GM18511 (cell line): ENCODE measurements around the gene SIRT4.
"Not testable (repeated sequence)": the region's sequence is repeated elsewhere in the genome, so short reads cannot be mapped to it uniquely, and the experiment has no call there.

Experiments
- ATAC-seq: cut with Tn5 transposase; IDR thresholded peaks from one replicate; pipeline ENCODE4 v1.9.1; 2021; ENCODE audit warnings: mild to moderate bottlenecking, moderate library complexity; ENCODE audit not compliant: unreplicated experiment

The SIRT4 gene, protein sequence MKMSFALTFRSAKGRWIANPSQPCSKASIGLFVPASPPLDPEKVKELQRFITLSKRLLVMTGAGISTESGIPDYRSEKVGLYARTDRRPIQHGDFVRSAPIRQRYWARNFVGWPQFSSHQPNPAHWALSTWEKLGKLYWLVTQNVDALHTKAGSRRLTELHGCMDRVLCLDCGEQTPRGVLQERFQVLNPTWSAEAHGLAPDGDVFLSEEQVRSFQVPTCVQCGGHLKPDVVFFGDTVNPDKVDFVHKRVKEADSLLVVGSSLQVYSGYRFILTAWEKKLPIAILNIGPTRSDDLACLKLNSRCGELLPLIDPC

DNA sequence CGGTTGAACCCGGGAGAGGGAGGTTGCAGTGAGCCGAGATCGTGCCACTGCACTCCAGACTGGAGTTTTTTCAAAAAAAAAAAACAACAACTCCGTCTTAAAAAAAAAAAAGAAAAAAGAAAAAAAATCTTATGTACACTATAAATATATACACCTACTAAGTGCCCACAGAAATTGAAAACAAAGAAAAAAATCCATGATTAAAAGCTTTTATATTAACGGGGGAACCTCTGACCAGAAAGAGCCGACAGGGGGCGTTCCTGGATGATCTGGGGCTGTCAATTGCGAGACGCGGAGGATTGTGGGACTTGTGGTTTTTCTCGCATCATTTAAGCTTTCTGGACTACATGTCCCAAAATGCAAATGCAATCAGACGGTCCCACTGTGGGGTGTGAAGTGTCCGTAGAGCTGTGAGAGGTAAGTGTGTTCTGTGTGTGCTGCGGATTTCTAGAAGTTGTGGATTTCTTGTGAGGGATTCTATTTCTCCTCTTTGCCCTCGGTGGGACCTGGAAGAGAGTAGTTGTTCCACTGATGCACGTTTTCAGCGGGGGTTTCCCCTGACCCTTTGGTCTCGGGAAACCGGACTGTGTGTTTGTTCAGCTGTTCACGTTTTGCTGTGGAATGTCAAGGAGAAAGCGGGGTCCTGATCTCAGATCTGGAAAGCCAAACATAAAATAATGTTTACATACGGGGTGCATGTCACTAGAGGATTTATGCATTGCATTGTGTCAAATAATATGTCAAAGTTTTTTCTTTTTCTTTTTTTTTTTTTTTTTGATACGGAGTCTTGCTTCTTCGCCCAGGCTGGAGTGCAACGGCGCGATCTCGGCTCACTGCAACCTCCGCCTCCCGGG lies at the start of gene SIRT4:
SIRT4 (plus strand) TSS at position 360 of the 854 bp plus-strand sequence. CDS start 1,241 bp downstream, outside the sequence.
- peak; percentile 99 for ATAC-seq

DNA sequence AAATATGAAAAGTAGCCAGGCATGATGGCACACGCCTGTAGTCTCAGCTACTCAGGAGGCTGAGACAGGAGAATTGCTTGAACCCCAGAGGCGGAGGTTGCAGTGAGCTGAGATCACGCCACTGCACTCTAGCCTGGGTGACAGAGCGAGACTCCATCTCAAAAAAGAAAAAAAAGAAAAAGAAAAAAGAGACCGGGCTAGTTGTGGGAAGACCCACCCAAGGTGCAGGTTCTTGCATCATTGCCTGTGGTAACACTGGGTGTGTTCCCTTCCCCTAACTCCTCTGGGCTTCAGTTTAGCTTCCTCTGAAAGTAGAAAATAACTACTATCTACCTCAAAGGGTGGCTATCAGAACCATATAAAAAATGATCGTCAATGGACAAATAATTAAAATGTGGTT lies 48.8 kb upstream of the SIRT4 start:
- not testable (repeated sequence) for ATAC-seq

DNA sequence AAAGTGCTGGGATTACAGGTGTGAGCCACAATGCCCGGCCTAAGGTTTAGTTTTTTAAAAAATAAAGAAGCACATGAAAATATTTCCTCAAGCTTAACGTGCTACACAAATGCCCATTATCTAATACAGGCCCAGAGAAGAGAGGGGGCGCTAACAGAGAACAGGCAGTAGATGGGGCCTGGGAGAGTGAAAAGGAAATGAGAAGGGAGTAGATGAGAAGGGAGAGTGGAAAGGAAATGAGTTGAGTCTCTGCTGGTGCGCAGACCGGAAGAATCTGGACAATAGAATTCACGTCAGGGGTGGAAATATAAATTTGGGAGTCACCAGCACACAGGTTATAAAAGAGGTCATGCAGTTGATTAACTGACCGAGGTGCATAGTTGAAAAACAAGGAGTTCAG lies 47.3 kb upstream of the SIRT4 start:
- ATAC-seq, result no peak

DNA sequence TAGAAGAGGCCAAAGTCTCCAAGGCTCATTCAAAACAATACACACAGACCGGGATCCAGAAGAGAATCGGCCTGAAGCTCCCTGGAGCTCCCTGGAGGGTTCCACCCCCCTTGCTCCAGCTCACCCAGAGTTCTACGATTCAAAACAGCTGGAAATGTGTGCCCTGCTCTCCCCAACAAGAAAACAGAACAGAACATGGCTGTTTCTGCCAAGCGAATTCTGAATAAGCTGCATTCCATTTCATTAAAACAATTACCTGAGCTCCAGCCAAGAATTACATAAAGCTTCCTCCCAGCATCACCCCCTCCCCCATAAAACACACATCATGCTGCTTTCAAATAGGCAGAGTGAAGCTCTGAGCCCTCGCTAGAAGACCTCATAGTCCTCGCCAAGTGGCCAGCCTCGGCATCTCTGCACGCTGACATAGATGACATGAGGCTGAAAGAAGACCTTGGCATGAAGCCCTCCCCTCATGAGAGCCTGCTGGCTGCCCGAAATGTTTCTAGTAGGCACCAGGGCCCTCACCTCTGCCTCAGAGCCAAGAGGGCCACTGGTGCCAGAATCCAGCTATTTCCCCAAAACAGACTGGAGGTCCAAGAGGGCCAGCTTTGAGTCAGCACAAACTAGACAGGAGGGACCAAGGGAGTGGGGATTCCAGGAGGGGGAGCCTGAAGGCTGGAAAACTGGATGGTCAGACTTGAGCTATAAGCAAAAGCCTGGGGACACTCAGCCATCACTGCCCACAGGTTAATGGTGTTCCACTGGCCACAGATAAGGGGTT lies 44.9 kb upstream of the SIRT4 start:
- ATAC-seq, result no peak

DNA sequence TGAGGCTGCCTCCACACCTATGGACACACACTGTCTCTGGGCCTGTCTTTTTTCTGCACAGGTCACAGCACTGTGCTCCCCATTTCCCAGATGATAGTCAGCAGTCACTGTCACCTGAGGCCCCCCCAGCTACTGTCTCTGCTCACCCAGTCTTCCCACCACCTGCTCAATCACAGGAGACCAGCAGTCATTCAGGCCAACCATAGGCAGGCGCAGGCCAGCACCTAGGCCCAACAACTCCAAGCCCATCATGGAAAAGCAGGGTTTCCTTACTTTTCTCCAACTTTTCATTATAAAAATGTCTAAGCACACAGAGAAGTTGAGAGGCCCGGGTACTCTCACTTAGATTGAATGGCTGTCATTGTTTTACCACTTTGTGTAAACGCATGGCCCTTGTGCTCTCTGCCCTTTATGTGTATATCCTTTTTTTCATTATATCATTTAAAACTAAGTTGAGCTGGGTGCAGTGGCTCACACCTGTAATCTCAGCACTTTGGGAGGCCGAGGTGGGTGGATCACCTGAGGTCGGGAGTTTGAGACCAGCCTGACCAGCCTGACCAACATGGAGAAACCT lies 43.7 kb upstream of the SIRT4 start:
- no peak for ATAC-seq

DNA sequence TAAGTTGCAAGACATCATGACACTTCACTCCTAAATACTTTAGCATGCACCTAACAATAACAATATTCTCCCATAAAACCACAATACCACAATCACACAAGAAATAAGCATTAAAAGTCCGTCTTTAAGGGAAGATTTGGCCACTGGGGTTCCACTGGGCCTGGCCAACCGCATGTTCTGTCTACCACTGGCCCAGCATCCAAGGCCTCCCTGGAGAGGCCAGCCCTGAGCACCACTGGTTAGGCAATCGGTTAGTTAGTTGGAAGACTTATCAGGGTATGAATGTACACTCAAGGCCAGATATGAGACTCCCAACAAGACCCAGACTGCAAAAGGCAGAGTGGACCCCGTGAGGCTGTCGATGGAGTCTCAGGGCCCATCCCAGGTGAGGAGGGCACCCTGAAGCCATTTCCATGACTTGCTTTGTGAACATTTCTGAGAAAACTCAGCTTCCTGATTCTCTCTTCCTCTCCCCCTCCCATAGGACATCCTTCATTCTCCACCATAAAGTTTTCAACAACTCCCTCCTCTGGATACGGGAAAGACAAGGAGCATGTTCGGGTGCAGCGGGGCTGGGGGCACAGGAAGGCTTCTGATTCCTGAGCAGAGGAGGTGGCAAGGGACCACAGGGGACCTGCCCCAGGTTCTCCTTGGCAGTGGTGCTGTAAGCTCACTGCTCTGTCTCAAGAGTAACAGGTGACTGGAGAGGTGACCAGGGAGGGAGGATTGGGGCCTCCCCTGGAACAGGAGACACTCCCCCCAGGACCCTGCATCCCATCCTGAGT lies 42.5 kb upstream of the SIRT4 start:
- no peak for ATAC-seq

DNA sequence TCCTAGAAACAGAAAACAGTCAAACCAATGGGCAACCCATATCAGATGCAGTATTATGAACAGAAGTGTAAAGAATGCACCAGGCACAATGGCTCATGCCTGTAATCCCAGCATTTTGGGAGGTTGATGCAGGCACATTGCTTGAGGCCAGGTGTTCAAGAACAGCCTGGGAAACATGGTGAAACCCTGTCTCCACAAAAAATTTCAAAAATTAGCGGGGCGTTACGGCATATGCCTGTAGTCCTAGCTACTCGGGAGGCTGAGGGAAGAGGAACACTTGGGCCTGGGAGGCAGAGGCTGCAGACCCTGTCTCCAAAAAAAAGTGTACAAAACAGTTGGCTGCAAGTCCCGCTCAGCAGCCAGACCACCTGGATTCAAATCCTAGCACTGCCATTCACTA lies 41.5 kb upstream of the SIRT4 start:
- no peak for ATAC-seq

DNA sequence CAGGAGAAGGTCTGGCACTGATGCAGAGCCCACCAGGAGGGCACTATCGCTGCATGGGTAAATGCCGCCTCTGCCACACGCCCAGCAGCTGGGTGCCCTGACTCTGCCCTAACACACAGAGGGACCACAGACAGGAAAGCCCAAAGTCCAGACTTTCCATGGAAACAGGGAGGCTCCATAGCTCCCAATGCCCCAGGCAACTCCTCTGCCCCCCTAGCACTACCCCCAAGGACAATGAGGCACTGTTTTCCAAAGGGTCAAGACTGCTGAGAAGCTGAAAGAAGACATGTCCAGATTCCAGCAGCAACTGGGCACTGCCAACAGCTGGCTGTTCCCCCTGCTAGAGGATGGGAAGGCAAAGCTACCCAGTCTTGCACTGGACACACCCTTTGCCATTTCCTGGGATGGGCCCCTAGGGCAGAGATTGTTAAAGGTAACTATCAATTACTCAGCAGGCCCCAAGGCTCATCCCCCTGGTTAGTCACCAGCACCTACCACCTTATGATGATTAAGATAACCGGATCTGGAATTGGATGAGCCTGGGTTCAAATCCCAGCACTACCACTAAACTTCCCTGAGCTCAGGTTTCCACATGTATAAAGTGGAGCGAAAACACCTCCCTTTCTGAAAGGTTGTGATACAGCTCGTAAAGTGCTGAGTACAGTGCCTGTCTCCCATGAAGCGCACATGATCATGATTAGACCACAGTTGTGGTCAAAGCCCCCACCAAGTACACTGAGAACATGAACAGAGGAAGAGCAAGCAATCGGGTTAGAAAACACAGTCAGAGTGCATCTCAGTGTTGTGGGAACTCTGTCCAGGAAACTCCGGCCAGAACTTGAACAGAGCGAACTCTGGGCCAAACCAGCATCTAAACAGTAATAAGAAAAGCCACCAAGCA lies 39.9 kb upstream of the SIRT4 start:
- ATAC-seq, result no peak

DNA sequence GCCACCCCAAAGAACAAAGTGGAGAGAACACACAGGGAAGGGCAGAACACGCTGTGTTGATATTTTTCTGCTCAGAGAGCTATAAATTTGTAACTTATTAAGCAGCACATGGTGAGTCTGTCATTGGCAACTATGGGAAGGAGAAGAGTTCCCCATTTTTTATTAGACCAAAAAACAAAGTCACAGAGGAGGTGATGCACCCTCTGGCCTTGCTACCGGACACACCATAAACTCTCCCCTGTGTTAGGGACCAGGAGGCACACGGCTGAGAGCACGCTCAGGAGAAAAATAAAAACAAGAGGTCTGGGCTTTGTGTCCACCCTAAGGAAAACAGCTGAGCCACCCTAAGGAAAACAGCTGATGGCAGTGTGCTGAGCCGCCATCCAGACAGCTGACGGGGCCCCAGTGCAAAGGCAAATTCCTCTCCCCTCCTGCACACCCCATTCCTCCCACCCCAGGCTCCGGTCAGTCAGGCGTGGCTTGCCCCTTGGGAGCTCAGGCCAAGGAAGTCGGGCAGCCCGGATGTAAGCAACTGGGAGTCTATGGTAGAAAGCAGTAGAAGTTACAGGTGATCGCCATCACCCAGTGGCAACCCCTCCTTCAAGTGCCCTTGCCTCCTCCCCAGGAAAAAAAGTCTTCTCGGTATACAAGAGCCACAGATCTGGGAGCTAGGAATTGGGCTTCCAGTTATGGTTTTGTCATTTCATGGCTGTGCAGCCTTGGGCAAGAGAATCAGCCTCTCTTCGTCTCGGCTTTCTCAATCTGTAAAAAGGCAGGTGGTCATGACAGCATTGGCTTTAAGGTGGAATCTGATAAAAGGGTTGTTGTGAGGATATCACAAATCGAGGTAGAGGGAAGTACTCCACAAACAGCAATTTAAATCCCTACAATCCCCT lies 39.0 kb upstream of the SIRT4 start:
- no peak for ATAC-seq

DNA sequence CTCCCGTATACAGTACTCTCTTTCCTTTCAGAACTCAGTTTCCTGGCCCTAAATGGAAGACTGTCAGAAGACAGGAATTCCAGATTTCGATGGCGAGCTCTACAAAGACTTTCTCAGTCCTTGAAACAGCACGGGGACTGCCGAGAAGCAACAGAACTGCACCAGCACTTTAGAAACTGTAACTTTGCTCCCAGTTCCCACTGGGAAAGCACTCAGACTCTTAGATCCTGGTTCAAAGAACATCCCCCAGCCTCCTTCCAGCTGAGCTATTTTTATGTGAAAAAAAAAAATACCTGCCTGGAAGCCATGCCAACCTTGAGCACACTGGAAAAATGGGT lies 38.4 kb upstream of the SIRT4 start:
- no peak for ATAC-seq

DNA sequence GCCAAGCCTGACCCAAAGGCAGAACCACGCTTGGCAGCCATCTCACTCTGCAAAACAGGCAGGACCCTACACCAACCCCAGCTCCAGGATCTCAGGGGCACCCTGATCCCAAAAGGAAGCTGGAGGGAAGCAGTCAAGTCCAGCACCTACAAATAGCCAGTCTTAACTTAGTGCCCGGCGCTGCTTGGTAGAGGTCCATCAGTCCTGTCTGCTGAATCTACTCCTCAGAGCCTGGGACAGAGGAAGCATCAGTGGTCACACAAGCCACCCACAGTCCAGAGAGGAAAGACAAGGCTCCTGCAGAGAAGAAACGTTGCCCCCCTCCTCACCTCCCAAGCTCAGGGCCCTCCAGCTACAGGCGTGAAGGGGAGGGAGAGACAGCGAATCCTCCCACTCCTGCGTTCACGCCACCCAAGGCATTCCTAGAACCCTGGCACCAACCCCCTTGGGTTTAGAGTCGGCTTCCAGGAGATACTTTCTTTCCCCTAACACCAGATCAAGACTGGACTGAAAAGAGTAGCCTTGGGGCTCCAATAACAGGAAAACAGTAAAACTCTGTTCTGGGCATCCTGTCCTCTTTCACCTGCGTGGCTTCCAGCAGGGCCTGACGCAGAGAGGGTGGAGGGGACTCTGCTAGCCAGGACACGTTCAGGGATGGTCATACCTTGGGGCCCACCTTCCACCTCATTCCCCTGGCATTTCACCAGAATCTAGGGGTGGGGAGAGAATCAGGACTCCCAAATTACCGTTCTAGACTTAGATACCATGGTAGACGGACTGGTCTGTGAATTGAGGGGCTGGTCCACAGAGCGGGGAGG lies 37.8 kb upstream of the SIRT4 start:
- no peak for ATAC-seq

DNA sequence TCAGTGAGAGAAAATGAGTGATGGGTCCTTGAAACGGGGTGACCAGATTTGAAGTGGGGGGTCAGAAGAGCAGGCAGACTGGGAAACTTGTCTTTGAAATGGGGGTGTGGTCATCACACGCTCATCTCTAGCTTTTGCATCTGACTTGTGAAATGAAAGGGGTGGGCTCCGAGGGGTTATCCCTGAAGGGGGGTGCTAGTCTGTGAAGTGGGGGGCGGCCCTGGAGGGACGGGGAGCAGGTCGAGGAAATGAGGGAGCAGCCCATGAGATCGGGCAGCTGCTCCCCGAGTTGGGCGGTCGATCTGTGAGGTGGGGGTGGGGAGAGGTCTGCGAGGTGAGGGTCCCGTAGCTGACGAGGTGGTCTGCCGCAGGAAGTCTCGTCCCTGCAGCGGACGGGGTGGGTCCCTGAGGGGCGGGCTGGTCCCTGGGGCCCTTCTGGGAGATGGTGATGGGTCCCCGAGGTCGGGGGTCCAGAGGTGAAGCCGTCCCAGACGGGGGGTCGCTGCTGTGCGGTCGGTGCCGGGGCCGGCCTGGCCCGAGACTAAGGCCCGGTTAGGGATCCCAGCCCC lies 37.1 kb upstream of the SIRT4 start:
- ATAC-seq, result no peak

DNA sequence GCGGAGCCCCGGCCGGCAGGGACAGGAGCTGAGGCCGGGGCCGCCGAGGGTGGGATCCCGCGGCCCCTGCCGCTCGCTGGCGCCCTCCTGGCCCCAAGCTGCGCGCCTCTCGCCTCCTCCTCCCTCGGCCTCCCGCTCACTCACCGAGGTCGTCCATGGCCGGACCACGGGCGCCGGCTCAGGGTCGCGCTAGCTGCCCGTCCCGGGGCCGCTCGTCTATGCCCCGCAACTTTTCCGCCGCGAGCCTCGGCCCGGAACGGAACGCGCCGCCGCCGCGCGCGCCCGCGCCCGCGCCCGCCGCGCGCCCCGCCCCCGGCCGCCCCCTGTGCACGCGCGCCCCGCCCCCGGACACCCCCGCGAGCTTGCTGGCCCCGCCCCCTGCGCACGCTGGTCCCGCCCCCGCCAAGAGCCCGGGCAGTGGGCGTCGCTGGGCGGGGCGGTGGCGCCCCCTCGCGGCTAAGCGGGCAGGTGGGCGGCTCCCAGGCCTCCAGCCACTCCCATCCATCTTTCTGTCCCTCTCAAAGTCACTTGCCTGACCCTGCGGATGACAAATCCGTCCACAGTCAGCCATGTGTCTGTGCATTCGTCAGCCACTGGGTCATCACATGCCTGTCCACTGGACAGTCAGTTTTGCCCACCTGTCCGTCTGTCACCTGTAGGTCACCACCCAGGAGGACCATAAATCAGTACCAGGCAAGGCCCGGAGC lies 36.5 kb upstream of the SIRT4 start, which contains the start of gene PXN:
PXN (minus strand) TSS at position 258 of the 707 bp plus-strand sequence; CDS start at position 157, 101 bp downstream.
- ATAC-seq, result peak; percentile 81

DNA sequence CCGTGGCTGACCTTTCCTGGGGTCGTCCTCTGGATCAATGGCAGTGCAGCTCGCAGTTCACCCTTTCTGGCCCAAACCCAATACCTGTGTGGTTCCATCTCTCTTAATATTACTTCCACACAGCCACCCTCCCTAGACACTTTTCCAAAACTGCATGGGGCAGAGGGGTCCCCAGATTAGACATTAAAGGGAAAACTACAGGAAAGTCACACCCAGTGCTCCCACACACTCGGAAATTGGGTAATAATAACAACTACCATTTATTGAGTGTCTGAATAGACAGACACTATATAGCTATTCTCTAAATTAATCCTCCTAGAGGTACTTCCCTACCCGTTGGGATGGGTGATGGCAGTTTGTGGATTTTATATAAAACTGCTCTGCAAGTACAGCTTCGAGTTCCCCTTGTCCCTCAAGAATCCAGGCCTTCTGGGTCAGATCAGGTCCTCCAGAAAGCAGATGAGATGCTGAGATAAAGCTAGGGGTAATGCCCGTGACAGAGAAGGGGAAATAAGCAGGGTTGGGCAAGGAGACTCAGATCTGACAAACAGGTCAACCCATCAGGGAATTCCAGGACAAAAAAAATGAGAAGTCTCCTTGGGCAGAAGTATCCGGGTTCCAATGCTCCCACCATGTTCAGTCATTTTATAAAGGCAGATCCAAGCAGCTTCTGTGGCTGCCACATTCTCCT lies 35.8 kb upstream of the SIRT4 start:
- no peak for ATAC-seq

DNA sequence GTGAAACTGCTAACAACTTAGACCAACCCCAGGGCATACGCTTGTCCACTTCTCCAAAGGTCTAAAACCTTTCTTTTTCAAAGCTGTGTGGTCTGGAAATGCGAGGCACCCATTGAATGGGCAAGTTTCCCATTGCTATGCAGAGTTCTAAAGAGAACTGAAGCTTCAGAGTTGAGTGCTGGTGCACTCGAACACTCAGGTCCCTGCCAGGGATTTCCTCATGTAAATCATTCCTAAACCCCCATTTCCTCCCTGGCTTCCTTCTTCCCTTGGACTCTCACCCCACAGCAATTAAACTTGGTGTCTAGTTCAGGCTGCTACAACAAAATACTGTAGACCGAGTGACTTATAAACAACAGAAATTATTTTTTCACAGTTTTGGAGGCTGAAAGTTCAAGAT lies 34.4 kb upstream of the SIRT4 start:
- ATAC-seq, result no peak

DNA sequence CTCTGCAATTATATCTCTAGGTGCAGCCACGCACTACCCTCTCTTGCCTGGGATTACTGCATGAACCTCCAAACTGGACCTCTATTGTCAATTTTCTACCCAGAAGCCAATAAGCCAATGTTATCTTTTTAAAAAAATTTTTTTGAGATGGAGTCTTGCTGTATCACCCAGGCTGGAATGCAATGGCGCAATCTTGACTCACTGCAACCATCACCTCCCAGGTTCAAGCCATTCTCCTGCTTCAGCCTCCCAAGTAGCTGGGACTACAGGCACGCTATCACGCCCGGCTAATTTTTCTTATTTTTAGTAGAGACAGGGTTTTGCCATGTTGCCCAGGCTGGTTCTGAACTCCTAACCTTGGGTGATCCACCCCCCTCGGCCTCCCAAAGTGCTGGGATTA lies 25.4 kb upstream of the SIRT4 start:
- no peak for ATAC-seq
